Measurements from ENCODE around the gene HAO2. TPM values are rescaled to one million over a fixed set of nuclear protein-coding genes. Genes with fewer than 3 reads are reported as not detected.
"Not testable (repeated sequence)": the region's sequence is repeated elsewhere in the genome, so short reads cannot be mapped to it uniquely, and the experiment has no call there.

Gene HAO2
- total RNA-seq, 6 experiments from 2014 or later, result not detected

DNA sequence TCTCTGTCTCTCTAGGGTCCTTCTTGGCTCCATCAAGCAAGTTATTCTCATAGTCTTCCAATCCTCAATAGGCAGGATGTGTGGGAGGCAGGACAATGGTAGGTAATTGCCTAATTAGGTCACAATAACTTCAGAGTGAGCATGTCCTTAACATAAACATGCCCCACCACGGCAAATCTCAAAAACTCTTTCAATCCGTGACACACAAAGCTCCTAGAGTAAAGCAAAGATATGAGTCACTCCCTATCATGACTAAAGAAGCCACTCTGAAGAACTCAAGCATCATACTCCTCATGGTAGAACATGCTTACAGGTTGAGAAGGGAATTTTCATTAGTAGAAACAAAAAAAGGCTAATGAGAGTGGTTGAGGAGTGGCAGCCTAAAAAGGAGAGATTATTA, 4.9 kb downstream of the HAO2 start:
- H3K4me3 Mint-ChIP-seq, result no peak overlapping the region
- no peak overlapping the region for H3K27ac Mint-ChIP-seq
- H3K36me3 Mint-ChIP-seq (ENCODE audit: low read depth), result no peaks in the 10 kb centered on the region
- peaks cover 19% of the 10 kb centered on the region for H3K27me3 Mint-ChIP-seq (ENCODE audit: insufficient read depth)
- TF ChIP-seq, protein P1, sequence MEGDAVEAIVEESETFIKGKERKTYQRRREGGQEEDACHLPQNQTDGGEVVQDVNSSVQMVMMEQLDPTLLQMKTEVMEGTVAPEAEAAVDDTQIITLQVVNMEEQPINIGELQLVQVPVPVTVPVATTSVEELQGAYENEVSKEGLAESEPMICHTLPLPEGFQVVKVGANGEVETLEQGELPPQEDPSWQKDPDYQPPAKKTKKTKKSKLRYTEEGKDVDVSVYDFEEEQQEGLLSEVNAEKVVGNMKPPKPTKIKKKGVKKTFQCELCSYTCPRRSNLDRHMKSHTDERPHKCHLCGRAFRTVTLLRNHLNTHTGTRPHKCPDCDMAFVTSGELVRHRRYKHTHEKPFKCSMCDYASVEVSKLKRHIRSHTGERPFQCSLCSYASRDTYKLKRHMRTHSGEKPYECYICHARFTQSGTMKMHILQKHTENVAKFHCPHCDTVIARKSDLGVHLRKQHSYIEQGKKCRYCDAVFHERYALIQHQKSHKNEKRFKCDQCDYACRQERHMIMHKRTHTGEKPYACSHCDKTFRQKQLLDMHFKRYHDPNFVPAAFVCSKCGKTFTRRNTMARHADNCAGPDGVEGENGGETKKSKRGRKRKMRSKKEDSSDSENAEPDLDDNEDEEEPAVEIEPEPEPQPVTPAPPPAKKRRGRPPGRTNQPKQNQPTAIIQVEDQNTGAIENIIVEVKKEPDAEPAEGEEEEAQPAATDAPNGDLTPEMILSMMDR (IDR thresholded peaks at IDR 0.05), result no peak
- peaks cover 21% of the 10 kb centered on the region for H3K4me1 Mint-ChIP-seq (ENCODE audit: low read depth)
- DNase-seq, result peak; percentile 52
- H3K9me3 Mint-ChIP-seq, result no peaks in the 10 kb centered on the region

DNA sequence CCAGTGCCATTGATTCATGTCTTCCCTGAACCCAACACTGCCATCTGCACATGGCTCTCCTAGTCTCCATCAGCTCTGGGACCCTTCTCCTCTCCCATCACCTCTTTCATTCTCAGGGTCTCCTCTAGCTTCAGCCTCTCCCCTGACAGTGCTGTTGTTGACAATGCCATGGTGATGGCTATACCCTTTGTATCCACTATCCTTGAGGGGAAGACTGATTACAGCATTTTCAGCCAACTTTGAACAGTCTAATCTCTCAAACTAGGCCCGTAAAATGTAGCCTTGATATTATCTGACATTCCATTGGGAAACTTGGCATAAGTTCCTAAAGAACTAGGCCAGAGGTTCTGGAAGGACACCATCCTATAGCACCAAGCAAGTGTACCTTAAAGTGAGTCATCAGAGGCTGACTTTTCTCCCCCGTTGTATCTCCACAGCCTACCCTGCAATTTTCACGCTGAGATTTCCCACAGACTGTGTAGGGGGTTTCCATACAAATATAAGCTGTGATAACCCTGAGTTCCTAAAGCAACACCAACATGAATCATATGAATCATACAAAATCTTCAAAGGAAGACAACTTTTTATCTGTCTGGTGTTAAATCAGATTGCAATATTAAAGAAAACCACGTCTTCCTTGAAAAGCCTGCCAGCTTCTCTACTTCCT, 5.8 kb downstream of the HAO2 start:
- H3K4me3 Mint-ChIP-seq, result no peak overlapping the region

DNA sequence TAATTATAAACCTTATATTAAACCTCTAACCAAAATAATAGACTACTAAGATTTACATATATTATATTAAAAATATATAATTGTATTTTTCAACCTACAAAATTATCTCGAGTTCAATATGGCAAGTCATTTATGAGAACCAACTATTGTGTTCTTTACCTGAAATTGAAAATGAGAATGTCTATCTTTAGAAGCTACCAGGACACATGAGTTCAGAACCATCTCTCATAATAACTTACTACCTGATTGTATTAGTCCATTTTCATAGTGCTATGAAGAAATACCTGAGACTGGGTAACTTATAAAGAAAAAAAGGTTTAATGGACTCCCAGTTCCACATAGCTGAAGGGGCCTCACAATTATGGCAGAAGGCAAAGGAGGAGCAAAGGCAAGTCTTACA, 6.8 kb downstream of the HAO2 start:
- no peak overlapping the region for H3K4me3 Mint-ChIP-seq
- TF ChIP-seq, protein P1 (IDR thresholded peaks at IDR 0.05), result no peak
- H3K27me3 Mint-ChIP-seq (ENCODE audit: insufficient read depth), result peaks cover 17% of the 10 kb centered on the region
- no peak for DNase-seq
- no peaks in the 10 kb centered on the region for H3K36me3 Mint-ChIP-seq (ENCODE audit: low read depth)
- H3K9me3 Mint-ChIP-seq, result no peaks in the 10 kb centered on the region
- peaks cover 21% of the 10 kb centered on the region for H3K4me1 Mint-ChIP-seq (ENCODE audit: low read depth)
- H3K27ac Mint-ChIP-seq, result no peak overlapping the region

More for the DNA sequence above, 5.8 kb downstream of the HAO2 start:
- DNase-seq, result no peak
- no peak overlapping the region for H3K27ac Mint-ChIP-seq
- no peaks in the 10 kb centered on the region for H3K36me3 Mint-ChIP-seq (ENCODE audit: low read depth)
- H3K9me3 Mint-ChIP-seq, result no peaks in the 10 kb centered on the region
- peaks cover 17% of the 10 kb centered on the region for H3K27me3 Mint-ChIP-seq (ENCODE audit: insufficient read depth)
- H3K4me1 Mint-ChIP-seq (ENCODE audit: low read depth), result peaks cover 21% of the 10 kb centered on the region
- TF ChIP-seq, protein P1 (IDR thresholded peaks at IDR 0.05), result no peak

DNA sequence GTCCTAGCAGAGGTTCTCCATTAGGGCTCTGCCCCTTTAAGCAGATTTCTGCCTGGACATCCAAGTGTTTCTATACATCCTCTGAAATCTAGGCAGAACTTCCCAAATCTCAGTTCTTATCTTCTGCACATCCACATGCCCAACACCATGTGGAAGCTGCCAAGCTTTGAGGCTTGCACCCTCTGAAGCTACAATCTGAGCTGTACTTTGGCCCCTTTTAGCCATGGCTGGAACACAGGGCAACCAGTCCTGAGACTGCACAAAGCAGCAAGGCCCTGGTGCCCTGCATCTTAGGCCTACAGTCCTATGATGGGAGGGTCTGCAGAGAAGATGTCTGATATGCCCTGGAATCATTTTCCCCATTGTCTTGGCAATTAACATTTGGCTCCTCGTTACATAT, 8.0 kb downstream of the HAO2 start:
- TF ChIP-seq, protein P1 (IDR thresholded peaks at IDR 0.05), result no peak
- DNase-seq, result no peak
- H3K4me1 Mint-ChIP-seq (ENCODE audit: low read depth), result peaks cover 21% of the 10 kb centered on the region
- H3K27me3 Mint-ChIP-seq (ENCODE audit: insufficient read depth), result peaks cover 9% of the 10 kb centered on the region
- H3K36me3 Mint-ChIP-seq (ENCODE audit: low read depth), result no peaks in the 10 kb centered on the region
- no peak overlapping the region for H3K4me3 Mint-ChIP-seq
- no peaks in the 10 kb centered on the region for H3K9me3 Mint-ChIP-seq
- H3K27ac Mint-ChIP-seq, result no peak overlapping the region

DNA sequence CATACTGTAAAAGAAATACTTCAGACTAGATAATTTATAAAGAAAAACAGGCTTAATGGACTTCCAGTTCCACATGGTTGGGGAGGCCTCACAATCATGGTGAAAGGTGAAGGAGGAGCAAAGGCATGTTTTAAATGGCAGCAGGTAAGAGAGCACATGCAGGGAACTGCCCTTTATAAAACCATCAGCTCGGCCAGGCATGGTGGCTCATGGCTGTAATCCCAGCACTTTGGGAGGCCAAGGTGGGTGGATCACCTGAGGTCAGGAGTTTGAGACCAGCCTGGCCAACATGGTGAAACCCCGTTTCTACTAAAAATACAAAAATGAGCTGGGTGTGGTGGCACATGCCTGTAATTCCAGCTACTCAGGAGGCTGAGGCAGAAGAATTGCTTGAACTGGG, 9.0 kb downstream of the HAO2 start:
- H3K36me3 Mint-ChIP-seq (ENCODE audit: low read depth); H3K27me3 Mint-ChIP-seq (ENCODE audit: insufficient read depth); H3K4me3 Mint-ChIP-seq; DNase-seq; H3K27ac Mint-ChIP-seq; H3K9me3 Mint-ChIP-seq: not testable (repeated sequence)
- H3K4me1 Mint-ChIP-seq (ENCODE audit: low read depth), result peaks cover 21% of the 10 kb centered on the region

DNA sequence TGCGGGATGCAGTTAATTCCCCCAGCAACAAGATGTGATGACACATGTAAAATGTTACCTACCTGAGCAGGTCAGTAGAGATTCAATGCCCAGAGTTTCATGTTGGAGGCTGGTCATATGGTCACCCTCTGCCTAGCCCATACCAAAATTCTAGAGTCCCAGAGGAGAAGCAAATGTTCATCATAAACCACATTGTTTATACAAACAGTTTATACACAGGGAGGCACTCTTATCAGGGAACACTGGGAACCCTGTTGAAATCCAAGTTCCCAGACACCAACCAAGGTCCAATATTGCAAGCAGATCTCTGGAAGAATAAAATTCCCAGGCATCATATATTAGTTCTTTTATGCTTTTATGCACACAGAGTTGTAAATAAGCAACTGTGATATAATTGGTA, 10.5 kb downstream of the HAO2 start:
- H3K27ac Mint-ChIP-seq, result no peak overlapping the region
- H3K27me3 Mint-ChIP-seq (ENCODE audit: insufficient read depth), result peaks cover 6% of the 10 kb centered on the region
- no peaks in the 10 kb centered on the region for H3K36me3 Mint-ChIP-seq (ENCODE audit: low read depth)
- TF ChIP-seq, protein P1 (IDR thresholded peaks at IDR 0.05), result no peak
- no peak for DNase-seq
- H3K4me1 Mint-ChIP-seq (ENCODE audit: low read depth), result peaks cover 8% of the 10 kb centered on the region
- no peaks in the 10 kb centered on the region for H3K9me3 Mint-ChIP-seq
- H3K4me3 Mint-ChIP-seq, result no peak overlapping the region

Data from HFFc6 (cell line).